Tibial nerve (tissue), 4 donors: ENCODE results near the gene SH2D3C. TPM values are rescaled to one million over a fixed set of nuclear protein-coding genes. Genes with fewer than 3 reads are reported as not detected.

Experiments used
- DNase-seq, 2 donors: peaks; one replicate each; pipeline ENCODE4 v3.0.0-alpha.2; 2019; ENCODE audit warnings: low spot score in 2 of 2
- H3K27ac ChIP-seq, 4 donors: fragments of 200-600 bp; sonication (generic) in 3 of 4; one replicate each; pipeline ENCODE4 v1.5.1; 2017 to 2019; ENCODE audit warnings: mild to moderate bottlenecking in 1 of 4
- H3K27me3 ChIP-seq, 2 donors: fragments of 200-600 bp; sonication (generic) in 1 of 2; one replicate each; pipeline versions ENCODE4 v1.5.1 to v1.6.0; 2017 to 2019
- H3K36me3 ChIP-seq, 3 donors: fragments of 200-600 bp; sonication (generic); one replicate each; pipeline ENCODE4 v1.5.1; 2018 to 2019
- H3K4me1 ChIP-seq, 4 donors: fragments of 200-600 bp; sonication (generic) in 3 of 4; one replicate each; pipeline ENCODE4 v1.5.1; 2017 to 2019
- H3K4me3 ChIP-seq, 4 donors: fragments of 200-600 bp; sonication (generic) in 3 of 4; one replicate each; pipeline ENCODE4 v1.5.1; 2017 to 2019; ENCODE audit warnings: mild to moderate bottlenecking in 1 of 4, moderate library complexity in 1 of 4
- H3K9me3 ChIP-seq, 4 donors: fragments of 200-600 bp; sonication (generic) in 3 of 4; one replicate each; pipeline ENCODE4 v1.5.1; 2017 to 2019
- CTCF ChIP-seq, 5 experiments: fragments of 200-600 bp in 3 of 5; fragments of 450-650 bp in 2 of 5; sonication (generic) in 3 of 5; IDR thresholded peaks; one replicate each; pipeline ENCODE4 v1.5.1; 2016 to 2019; ENCODE audit warnings: antibody characterized with exemption in 5 of 5, mild to moderate bottlenecking in 3 of 5, moderate library complexity in 2 of 5
- EP300 ChIP-seq, 2 donors: sonication (generic); formaldehyde crosslinking; IDR thresholded peaks; one replicate each; pipeline ENCODE4 v1.6.1; 2017; ENCODE audit warnings: antibody characterized with exemption in 2 of 2, mild to moderate bottlenecking in 1 of 2
- POLR2A ChIP-seq, 2 donors: fragments of 450-650 bp; IDR thresholded peaks; one replicate each; pipeline ENCODE4 v1.6.1; 2017; ENCODE audit warnings: antibody characterized with exemption in 2 of 2, mild to moderate bottlenecking in 2 of 2, moderate library complexity in 2 of 2
- WGBS, 2 donors: methylation state at CpG; one replicate each; pipeline ENCODE4 v1.1.5; 2018; 5-methylcytosine and 5-hydroxymethylcytosine counted together
- total RNA-seq, 4 donors: library from RNA; depleted of rRNA; stranded (reverse); fragments of >200 nt; gene quantifications; one replicate each; pipeline ENCODE4 v1.1.0, GENCODE V29; 2016

SH2D3C gene
- total RNA-seq, 4 donors from 2014 or later = 4.2 to 18.9 (median 13.4) TPM

GRCh38 chr9:127720865-127721227, 57.6 kb downstream of the SH2D3C start:
- peaks cover 0 to 18% (median 5%) of the 10 kb centered on the region in 4 donors for H3K4me1 ChIP-seq
- H3K4me3 ChIP-seq = no peak overlapping the region
- no peaks in the 10 kb centered on the region for H3K9me3 ChIP-seq
- no peak overlapping the region for H3K27ac ChIP-seq
- peaks cover 0 to 9% of the 10 kb centered on the region in 2 donors for H3K27me3 ChIP-seq
- DNase-seq = no peak
- no peaks in the 10 kb centered on the region for H3K36me3 ChIP-seq
- no peak for TF ChIP-seq EP300 (IDR thresholded peaks at IDR 0.05)
- no peak for TF ChIP-seq CTCF (IDR thresholded peaks at IDR 0.05)
- no peak for TF ChIP-seq POLR2A (IDR thresholded peaks at IDR 0.05)

DNA sequence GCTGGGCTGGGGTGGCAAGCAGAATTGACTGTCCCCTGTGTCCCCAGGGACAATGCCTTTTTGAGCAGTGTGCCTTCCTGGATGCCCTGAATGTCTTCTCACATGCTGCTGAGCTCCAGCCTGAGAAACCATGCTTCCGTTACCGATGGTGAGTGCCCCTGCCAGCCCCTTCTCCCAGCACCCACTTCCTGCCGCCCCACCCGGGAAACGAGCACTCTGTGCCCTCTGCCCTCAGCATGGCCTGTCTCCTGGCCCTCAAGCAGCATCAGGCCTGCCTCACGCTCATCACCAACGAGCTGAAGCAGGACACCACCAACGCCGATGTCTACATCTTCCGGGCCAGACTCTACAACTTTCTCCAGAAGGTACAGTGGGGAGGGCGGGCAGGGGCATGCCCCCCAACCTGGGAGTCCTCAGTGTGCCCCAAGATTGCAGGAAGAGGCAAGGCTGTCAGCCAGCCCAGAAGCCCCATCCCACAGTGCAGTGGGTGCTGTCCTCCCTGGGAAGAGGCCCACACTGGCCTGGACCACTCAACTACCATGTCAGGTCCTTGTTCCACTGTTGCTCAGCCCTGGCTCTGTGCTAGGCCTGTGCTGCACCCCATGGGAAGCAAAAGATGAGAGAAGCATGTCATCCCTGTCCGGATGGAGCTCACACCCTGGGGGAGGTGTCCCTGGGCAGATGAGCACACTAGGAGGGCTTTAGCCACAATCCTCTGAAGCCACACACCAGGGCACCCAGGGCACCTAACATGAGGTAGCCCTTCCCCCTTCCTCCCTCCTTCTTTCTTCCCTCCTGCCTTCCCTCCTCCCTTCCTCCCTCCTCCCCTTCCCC, 58.2 kb downstream of the SH2D3C start:
- no peak for DNase-seq

DNA sequence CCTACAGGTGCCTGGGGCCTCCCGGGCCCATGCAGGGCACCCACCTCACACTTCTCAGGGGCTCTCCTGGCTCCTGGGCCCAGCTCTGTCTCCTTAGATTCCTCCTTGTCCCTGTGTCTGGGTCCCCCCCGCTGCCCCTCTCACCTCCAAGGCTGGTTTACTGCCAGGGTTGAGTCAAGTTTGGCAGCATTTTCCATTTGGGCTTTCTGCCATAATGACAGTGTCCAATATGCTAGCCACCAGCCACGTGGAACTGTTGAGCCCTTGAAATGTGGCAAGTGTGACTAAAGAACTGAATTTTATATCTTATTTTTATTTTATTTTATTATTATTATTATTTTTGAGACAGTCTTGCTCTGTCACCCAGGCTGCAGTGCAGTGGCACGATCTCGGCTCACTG, 60.7 kb downstream of the SH2D3C start:
- TF ChIP-seq EP300 (IDR thresholded peaks at IDR 0.05) (no peak), POLR2A (IDR thresholded peaks at IDR 0.05) (no peak), CTCF (IDR thresholded peaks at IDR 0.05) (no peak)
- WGBS, 2 donors = 84 to 86% methylated on average over 5 of the region's 5 CpGs
- Histone ChIP-seq H3K4me1 (peaks cover 0 to 22% (median 15%) of the 10 kb centered on the region in 4 donors), H3K4me3 (no peak overlapping the region), H3K36me3 (no peaks in the 10 kb centered on the region), H3K27ac (no peak overlapping the region), H3K27me3 (no peaks in the 10 kb centered on the region), H3K9me3 (no peaks in the 10 kb centered on the region)
- DNase-seq = no peak

More for the DNA sequence above, 58.2 kb downstream of the SH2D3C start:
- H3K9me3 ChIP-seq = no peaks in the 10 kb centered on the region
- TF ChIP-seq EP300 (IDR thresholded peaks at IDR 0.05) (no peak), POLR2A (IDR thresholded peaks at IDR 0.05) (no peak), CTCF (IDR thresholded peaks at IDR 0.05) (no peak)
- H3K27me3 ChIP-seq = peaks cover 0 to 9% of the 10 kb centered on the region in 2 donors
- H3K27ac ChIP-seq = no peak overlapping the region
- peaks cover 0 to 18% (median 5%) of the 10 kb centered on the region in 4 donors for H3K4me1 ChIP-seq
- H3K36me3 ChIP-seq = no peaks in the 10 kb centered on the region
- WGBS, 2 donors = 71 to 74% methylated on average over 11 to 12 of the region's 12 CpGs
- no peak overlapping the region for H3K4me3 ChIP-seq

DNA sequence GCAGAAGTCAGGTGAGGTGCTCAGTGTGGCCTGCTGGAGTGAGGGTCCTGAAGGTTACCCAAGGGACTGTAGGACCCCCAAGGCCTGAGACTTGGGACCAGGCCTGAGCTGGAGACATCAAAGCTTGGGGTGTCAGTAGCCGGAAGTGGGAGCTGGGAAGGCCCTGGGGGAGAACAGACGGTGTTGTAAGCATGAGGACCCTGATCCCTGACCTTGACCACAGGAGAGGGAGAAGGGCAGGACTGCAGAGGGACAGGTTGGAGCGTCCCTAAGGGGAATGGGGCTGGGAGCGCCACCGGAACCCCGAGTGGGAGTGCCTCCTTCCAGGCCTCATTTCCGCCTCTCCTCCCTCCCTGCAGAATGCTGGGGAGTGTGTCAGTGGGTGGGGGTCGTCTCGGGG, 62.1 kb downstream of the SH2D3C start:
- H3K9me3 ChIP-seq = no peaks in the 10 kb centered on the region
- peak overlapping the region in 3 of 4 donors; percentile 66 to 85 (median 74) for H3K4me3 ChIP-seq
- H3K27me3 ChIP-seq = no peaks in the 10 kb centered on the region
- H3K27ac ChIP-seq = peak overlapping the region in 3 of 4 donors; percentile 81 to 93 (median 84)
- peaks cover 0 to 22% (median 15%) of the 10 kb centered on the region in 4 donors for H3K4me1 ChIP-seq
- TF ChIP-seq POLR2A (IDR thresholded peaks at IDR 0.05) = no peak
- no peak for TF ChIP-seq EP300 (IDR thresholded peaks at IDR 0.05)
- no peak for TF ChIP-seq CTCF (IDR thresholded peaks at IDR 0.05)
- no peak for DNase-seq
- peaks cover 0 to 9% (median 0%) of the 10 kb centered on the region in 3 donors for H3K36me3 ChIP-seq
- WGBS, 2 donors = 73 to 77% methylated on average over 9 of the region's 9 CpGs
